HG03565 (cell line): ENCODE data around the gene BTK.
A peak's percentile ranks its signal among the peaks of the same experiment; 100 is the strongest.

Experiments
- ATAC-seq: cut with Tn5 transposase; IDR thresholded peaks from one replicate; pipeline ENCODE4 v1.9.1; 2021; ENCODE audit warnings: mild to moderate bottlenecking, moderate library complexity; ENCODE audit not compliant: unreplicated experiment

Gene BTK

GRCh38 chrX:101394372-101394771 is 8.4 kb upstream of the BTK start:
- ATAC-seq: no peak

- ATAC-seq: no peak
Observed at GRCh38 chrX:101393530-101394305, 7.7 kb upstream of the BTK start.

GRCh38 chrX:101391831-101392230 is 5.8 kb upstream of the BTK start:
- ATAC-seq: no peak

- ATAC-seq: peak; percentile 78
Observed at GRCh38 chrX:101390664-101391525, 4.9 kb upstream of the BTK start, which contains the start of gene RPL36A. Gene RPL36A, plus strand, starts transcription at chrX:101391011. Its CDS starts 33 bp downstream, at chrX:101391044.

GRCh38 chrX:101388604-101389003 is 2.6 kb upstream of the BTK start:
- ATAC-seq: no peak

GRCh38 chrX:101386542-101386885 is 523 bp upstream of the BTK start:
- ATAC-seq: no peak

- no peak for ATAC-seq
Observed at GRCh38 chrX:101385026-101385684, 836 bp downstream of the BTK start.

GRCh38 chrX:101383679-101384205 is 2.2 kb downstream of the BTK start:
- peak; percentile 78 for ATAC-seq

GRCh38 chrX:101377547-101377946 is 8.4 kb downstream of the BTK start:
- ATAC-seq: no peak

GRCh38 chrX:101370888-101371504 is 15.0 kb downstream of the BTK start:
- peak; percentile 86 for ATAC-seq

GRCh38 chrX:101369687-101370086 is 16.3 kb downstream of the BTK start:
- ATAC-seq: no peak

GRCh38 chrX:101368800-101369199 is 17.2 kb downstream of the BTK start:
- ATAC-seq: no peak

- no peak for ATAC-seq
Observed at GRCh38 chrX:101365301-101365795, 20.6 kb downstream of the BTK start.

- no peak for ATAC-seq
Observed at GRCh38 chrX:101362757-101363156, 23.2 kb downstream of the BTK start.

- no peak for ATAC-seq
Observed at GRCh38 chrX:101362116-101362515, 23.9 kb downstream of the BTK start.

GRCh38 chrX:101360390-101360789 is 25.6 kb downstream of the BTK start:
- no peak for ATAC-seq

- ATAC-seq: no peak
Observed at GRCh38 chrX:101359966-101360365, 26.0 kb downstream of the BTK start.

GRCh38 chrX:101357166-101357795 is 28.7 kb downstream of the BTK start:
- no peak for ATAC-seq

- ATAC-seq: no peak
Observed at GRCh38 chrX:101349193-101349562, 36.8 kb downstream of the BTK start.
